ENCODE data around the gene INSYN2B.

GRCh38 chr5:169945831-169946261 lies 34.4 kb downstream of the INSYN2B start:
- TF ChIP-seq GATA2 (IDR thresholded peaks at IDR 0.05; ENCODE audit: low read depth, low read length) (no peak), GATA3 (IDR thresholded peaks at IDR 0.05; ENCODE audit: low read depth, low read length) (no peak)

All from SH-SY5Y (cell line).